C1 segment of cervical spinal cord (tissue), 14 donors: ENCODE data around the gene ZC3HAV1.
"Not testable (repeated sequence)": the region's sequence is repeated elsewhere in the genome, so short reads cannot be mapped to it uniquely, and the experiment has no call there.

Experiments used
- DNase-seq, 14 donors: peaks; one replicate each; lab custom pipeline; 2025; lab: John Stamatoyannopoulos, UW

The ZC3HAV1 gene

GRCh38 chr7:139112741-139113250 is 3.3 kb upstream of the ZC3HAV1 start:
- DNase-seq = no peak

GRCh38 chr7:139112316-139112715 is 2.8 kb upstream of the ZC3HAV1 start:
- DNase-seq = no peak

DNA sequence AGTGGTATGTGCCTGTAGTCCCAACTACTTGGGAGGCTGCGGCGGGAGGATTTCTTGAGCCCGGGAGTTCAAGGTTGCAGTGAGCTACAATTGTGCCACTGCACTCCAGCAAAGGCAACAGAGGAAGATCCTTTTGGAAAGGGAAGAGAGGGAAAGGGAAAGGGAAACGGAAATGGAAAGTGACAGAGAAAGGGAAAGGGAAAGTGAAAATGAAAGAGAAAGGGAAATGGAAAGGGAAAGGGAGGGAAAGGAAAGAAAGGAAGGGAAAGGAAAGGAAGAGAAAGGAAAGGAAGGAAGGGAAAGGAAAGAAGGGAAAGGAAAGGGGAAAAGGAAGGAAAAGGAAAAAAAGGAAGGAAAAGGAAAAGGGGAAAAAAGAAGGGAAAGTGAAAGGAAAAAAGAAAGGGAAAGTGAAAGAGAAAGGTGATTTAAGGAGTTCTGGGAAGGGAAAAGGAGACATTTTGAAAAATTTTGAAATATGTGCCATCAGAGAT is 2.3 kb upstream of the ZC3HAV1 start:
- DNase-seq = no peak

- no peak for DNase-seq
Measured at GRCh38 chr7:139111147-139111546, 1.6 kb upstream of the ZC3HAV1 start.

GRCh38 chr7:139109983-139110411 is 477 bp upstream of the ZC3HAV1 start:
- peak in 1 of 14 donors; percentile 48 for DNase-seq

DNA sequence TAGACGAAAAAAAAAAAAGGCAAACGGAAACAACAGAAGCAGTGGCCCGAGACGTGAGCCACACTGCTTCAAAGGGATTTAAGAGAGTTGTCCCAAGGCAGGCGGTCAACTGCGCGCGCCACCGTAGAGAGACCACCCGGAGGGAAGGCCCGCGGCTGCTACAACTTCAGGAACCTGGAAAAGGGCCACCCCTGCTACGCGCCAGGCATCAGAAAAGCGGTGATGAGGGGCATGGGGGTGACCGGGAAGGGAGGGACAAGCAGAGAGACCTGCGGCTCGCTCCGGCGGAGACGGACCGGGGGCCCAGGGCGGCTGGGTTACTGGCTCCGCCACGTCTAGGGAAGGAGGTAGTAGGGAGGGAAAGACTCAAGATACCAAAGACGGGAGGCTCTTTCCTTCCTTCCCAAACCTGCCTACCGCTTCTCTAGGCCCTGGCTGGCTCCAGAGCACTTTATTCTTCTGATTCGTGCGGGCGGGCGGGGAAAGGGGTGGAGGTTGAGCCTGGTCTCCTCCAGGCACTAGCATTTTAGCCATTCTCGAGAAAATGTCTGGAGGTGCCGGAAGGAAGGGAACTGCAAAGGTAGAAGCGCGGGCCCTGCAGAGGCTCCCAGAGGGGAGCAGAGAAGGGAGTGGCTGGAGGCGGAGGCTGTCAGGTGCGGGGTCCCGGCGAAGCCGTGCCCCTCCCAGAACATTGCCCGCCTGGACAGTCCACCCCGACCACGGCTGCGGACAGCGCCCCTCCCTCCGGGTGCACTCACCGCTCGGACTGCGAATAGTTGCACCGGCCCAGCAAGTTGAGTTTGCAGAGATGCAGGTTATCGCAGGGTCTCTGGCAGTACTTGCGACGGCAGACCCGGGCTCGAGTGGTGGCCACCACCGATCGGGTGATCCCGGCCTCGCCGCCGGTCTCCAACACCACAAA is 993 bp downstream of the ZC3HAV1 start:
- DNase-seq = peak in 8 of 14 donors; percentile 8 to 55 (median 36)

- DNase-seq = no peak
Measured at GRCh38 chr7:139106959-139107358, 2.6 kb downstream of the ZC3HAV1 start.

DNA sequence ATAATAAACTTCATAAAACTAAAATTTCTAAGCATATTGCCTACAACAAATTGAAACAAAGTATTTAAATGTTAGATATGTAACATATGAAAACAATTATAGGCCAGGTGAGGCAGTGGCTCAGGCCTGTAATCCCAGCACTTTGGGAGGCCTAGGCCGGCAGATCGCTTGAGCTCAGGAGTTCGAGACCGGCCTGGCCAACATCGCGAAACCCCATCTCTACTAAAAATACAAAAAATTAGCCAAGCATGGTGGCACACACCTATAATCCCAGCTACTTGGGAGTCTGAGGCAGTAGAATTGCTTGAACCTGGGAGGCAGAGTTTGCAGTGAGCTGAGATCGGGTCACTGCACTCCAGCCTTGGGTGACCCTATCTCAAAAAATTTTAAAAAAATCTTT is 3.3 kb downstream of the ZC3HAV1 start:
- not testable (repeated sequence) for DNase-seq

- no peak for DNase-seq
Measured at GRCh38 chr7:139105484-139105883, 4.0 kb downstream of the ZC3HAV1 start.

- no peak for DNase-seq
Measured at GRCh38 chr7:139104091-139104450, 5.4 kb downstream of the ZC3HAV1 start.

- no peak for DNase-seq
Measured at GRCh38 chr7:139103057-139103815, 6.3 kb downstream of the ZC3HAV1 start.

DNA sequence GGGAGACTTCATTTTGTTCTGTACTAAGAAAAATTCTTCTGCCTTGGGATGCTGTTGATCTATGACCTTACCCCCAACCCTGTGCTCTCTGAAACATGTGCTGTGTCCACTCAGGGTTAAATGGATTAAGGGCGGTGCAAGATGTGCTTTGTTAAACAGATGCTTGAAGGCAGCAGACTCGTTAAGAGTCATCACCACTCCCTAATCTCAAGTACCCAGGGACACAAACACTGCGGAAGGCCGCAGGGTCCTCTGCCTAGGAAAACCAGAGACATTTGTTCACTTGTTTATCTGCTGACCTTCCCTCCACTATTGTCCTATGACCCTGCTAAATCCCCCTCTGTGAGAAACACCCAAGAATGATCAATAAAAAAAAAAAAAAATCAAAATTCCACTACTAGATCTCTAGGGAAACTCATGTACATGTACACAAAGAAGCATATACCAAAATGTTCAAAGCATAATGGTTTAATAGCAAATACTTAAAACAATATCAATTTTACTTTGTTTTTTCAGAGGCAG is 7.8 kb downstream of the ZC3HAV1 start:
- not testable (repeated sequence) for DNase-seq

DNA sequence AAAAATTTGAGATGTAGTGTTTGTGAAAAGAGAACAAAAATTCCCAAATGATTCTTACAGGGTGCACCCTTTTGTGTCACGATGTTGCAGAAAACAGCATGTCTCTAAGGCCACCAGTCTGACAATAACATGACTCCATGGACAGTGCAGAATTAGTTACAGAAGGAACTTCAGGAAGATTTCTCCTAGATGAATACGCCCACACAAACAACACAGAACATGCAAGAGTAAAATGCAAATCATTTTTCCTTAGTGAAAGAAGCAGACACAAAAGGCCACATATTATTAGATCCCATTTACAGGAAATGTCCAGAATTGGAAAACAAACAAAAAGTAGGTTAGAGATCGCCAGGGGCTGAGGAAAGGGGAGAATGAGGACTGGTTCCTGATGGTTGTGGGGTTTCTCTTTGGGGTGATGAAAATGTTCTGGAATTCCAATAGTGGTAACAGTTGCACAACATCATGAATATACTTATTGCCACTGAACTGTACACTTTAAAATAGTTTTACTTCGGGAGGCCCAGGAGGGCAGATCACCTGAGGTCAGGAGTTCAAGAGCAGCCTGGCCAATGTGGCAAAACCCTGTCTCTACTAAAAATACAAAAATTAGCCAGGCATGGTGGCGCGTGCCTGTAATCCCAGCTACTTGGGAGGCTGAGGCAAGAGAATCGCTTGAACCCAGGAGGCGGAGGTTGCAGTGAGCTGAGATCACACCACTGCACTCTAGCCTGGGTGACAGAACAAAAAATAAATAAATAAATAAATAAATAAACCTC is 10.2 kb downstream of the ZC3HAV1 start:
- no peak for DNase-seq

DNA sequence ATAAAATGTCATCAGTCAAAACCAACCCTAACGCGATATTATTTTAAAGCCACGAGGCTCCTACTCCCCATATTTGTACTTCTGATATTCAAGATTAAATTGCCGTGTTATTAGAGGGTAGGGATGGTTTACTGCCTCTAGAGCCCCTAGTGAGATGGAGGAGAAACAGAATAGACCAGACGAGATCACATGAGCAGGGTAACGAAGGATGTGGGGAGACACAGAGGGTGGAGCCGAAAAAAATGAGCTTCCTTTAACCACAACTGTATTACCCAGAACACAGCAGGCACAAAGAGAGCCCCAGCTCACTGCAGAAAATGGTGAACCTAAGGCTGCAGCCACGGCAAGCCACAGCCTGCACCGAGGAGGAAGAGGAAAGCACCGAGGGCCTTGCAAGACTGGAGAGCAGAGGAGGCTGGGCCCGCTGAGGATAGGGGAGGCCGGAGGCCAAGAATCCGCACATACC is 14.3 kb downstream of the ZC3HAV1 start:
- DNase-seq = no peak

DNA sequence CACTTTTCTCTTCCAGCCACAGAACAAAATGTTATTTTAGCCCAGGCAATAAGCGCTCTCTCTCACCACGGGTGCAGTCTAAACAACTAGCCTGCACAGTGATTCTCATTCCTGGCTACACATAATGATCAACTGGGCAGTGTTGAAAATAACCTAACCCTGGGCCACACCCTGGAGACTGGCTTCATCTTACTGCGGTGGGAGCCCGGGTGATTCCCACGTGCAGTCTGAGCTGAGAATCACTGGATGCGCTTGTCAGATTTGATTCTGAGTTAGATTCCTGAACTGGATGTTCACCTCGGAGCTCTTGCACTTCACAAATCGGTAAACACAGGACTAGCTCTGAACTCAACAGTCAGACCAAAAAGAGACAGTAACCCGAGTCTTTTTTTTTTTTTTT is 14.9 kb downstream of the ZC3HAV1 start:
- no peak for DNase-seq

- no peak for DNase-seq
Measured at GRCh38 chr7:139094030-139094429, 15.5 kb downstream of the ZC3HAV1 start.

DNA sequence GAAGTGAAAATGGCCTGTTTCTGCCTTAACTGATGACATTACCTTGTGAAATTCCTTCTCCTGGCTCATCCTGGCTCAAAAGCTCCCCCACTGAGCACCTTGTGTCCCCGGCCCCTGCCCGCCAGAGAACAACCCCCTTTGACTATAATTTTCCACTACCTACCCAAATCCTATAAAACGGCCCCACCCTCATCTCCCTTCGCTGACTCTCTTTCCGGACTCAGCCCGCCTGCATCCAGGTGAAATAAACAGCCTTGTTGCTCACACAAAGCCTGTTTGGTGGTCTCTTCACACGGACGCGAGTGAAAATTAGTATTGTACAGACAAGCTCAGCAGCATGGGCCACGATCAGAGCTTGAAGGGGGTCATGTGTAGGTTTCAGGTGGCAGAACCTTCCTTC is 16.0 kb downstream of the ZC3HAV1 start:
- DNase-seq = not testable (repeated sequence)

DNA sequence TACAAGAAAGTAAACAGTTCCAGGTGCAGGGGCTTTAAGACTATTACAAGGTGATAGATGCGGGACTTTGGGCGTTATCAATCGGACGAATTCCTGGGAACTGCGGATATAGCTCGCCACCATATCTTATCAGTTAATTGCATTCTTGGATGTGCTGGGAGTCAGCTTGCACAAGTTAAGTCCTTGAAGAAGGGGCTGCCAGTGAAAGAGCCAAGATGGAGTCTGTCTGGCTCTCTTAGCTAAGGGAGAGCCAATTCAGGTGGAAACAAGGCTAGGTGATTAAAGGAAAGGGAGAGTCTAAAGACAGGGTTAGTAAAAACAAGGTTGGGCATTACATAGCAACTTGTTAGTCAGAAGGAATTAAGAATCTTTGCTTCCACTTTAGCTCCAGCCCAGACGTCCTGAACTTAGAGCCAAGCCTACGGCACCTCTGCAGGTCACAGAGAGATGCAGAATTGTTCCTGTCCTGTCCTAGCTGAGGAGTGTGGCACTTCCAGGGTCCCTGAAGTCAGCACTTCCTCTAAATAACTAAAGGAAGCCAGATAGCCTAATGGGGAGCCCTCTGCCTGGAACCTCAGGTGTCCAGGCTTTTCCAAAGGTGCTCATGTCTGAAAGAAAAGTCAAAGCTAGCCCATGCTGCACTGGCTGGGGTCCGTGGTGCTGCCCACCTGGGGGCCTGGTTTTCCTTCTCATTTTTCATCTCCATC is 17.3 kb downstream of the ZC3HAV1 start:
- no peak for DNase-seq

- DNase-seq = no peak
Measured at GRCh38 chr7:139091677-139091996, 17.9 kb downstream of the ZC3HAV1 start.

DNA sequence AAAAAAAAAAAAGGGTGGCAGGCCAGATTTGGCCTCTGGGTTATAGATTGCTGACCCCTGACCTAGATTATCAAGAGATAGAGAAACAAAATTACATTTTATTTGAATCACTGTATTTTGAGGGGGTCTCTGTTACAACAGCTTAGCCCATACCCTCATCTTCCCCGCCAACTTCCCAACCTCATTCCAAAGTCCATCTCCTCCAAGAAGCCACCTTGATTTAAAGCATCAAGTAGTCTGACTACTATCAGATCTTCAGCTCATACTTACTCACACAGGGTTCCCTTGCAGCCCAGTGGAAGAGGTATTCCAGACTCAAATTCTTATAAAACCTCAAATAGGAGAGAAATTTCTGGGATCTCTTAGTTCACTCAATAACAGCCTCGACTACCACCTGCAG is 20.4 kb downstream of the ZC3HAV1 start:
- no peak for DNase-seq

DNA sequence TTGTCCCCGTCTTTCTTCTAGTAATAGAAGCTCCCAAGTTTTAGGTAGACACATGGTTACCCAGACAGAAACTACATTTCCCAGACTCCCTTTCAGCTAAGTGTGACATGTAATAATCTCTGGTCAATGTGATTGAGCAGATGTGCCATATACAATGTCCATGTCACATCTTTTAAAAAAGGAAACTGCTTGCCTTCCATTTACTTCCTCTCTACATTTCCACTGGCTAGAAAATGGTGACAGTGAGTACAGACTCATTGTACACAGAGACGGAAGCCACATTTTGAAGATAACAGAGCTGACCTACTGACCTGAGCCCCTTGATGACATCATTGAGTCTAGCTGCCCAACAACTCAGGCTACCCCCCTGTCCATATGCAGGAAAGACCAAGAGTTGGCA is 21.3 kb downstream of the ZC3HAV1 start:
- no peak for DNase-seq
